HepG2 (cell line): ENCODE measurements around the gene SOS2. TPM values are rescaled to one million over a fixed set of nuclear protein-coding genes. Genes with fewer than 3 reads are reported as not detected.

Experiments used
- ATF1 ChIP-seq: IDR thresholded peaks from 2 replicates; pipeline ENCODE4 v1.6.1; 2016; ENCODE audit warnings: mild to moderate bottlenecking, control low read depth
- BRF2 ChIP-seq: sonication (generic); formaldehyde crosslinking; IDR thresholded peaks from 2 replicates; pipeline ENCODE4 v1.8.1; 2022; ENCODE audit warnings: mild to moderate bottlenecking, missing genetic modification reagents
- CENPT ChIP-seq: sonication (generic); formaldehyde crosslinking; IDR thresholded peaks from 2 replicates; pipeline ENCODE4 v1.8.0; 2022; ENCODE audit warnings: low read depth, mild to moderate bottlenecking, moderate library complexity, missing genetic modification reagents
- ETS1 ChIP-seq: sonication (generic); formaldehyde crosslinking; IDR thresholded peaks from 2 replicates; pipeline ENCODE4 v1.4.0; 2020; ENCODE audit warnings: missing genetic modification reagents
- FUBP1 ChIP-seq: sonication (generic); formaldehyde crosslinking; IDR thresholded peaks from 2 replicates; pipeline ENCODE4 v1.5.1; 2020; ENCODE audit warnings: missing genetic modification reagents, mild to moderate bottlenecking, borderline replicate concordance
- HBP1 ChIP-seq: IDR thresholded peaks from 2 replicates; pipeline ENCODE4 v1.6.1; 2016; ENCODE audit warnings: low read depth, control low read depth
- NBN ChIP-seq: fragments of 450-650 bp; conservative IDR thresholded peaks from 2 replicates; pipeline ENCODE4 v1.6.1; 2017
- NR1H2 ChIP-seq: sonication (generic); formaldehyde crosslinking; IDR thresholded peaks from 2 replicates; pipeline ENCODE4 v1.8.1; 2022; ENCODE audit warnings: low read depth, missing genetic modification reagents, borderline replicate concordance
- SNRNP70 ChIP-seq: fragments of 200-400 bp; formaldehyde crosslinking; IDR thresholded peaks from 2 replicates; pipeline ENCODE4 v1.6.1; 2017; ENCODE audit warnings: mild to moderate bottlenecking, low read depth, low read length, moderate library complexity
- SP1 ChIP-seq, 2 experiments: fragments of 450-650 bp in 1 of 2; sonication (generic) in 1 of 2; formaldehyde crosslinking in 1 of 2; IDR thresholded peaks; 2 replicates each; pipeline versions ENCODE4 v1.4.0 to v1.6.1; 2016 to 2020; ENCODE audit warnings: missing genetic modification reagents in 1 of 2
- ZBTB20 ChIP-seq: sonication (generic); formaldehyde crosslinking; IDR thresholded peaks from 2 replicates; pipeline ENCODE4 v1.8.1; 2023; ENCODE audit warnings: missing genetic modification reagents, low read depth, mild to moderate bottlenecking, borderline replicate concordance
- ZNF207 ChIP-seq: fragments of 450-650 bp; IDR thresholded peaks from 2 replicates; pipeline ENCODE4 v1.6.1; 2016; ENCODE audit warnings: antibody characterized with exemption, borderline replicate concordance
- ZNF350 ChIP-seq: sonication (generic); formaldehyde crosslinking; IDR thresholded peaks from 2 replicates; pipeline ENCODE4 v1.4.0; 2020; ENCODE audit warnings: mild to moderate bottlenecking, low read depth, missing genetic modification reagents, borderline replicate concordance
- ZNF678 ChIP-seq: sonication (generic); formaldehyde crosslinking; IDR thresholded peaks from 2 replicates; pipeline ENCODE4 v1.4.0; 2020; ENCODE audit warnings: mild to moderate bottlenecking, missing genetic modification reagents
- ZNF703 ChIP-seq: sonication (generic); formaldehyde crosslinking; IDR thresholded peaks from 2 replicates; pipeline ENCODE4 v1.5.1; 2020; ENCODE audit warnings: missing genetic modification reagents, mild to moderate bottlenecking, moderate library complexity, borderline replicate concordance
- ZSCAN9 ChIP-seq: IDR thresholded peaks from 2 replicates; pipeline ENCODE4 v1.6.1; 2016; ENCODE audit warnings: borderline replicate concordance
- polyA plus RNA-seq, 8 experiments: library from polyadenylated mRNA; depleted of rRNA in 3 of 8; stranded (reverse) in 7 of 8; unstranded in 1 of 8; fragments of >200 nt; fragmentation: Illumina TruSeq in 4 of 8; extraction: Trizol in 4 of 8; gene quantifications; 2 replicates each; pipeline versions ENCODE4 v1.2.1 to v1.2.3, GENCODE V29; 2011 to 2016; ENCODE audit warnings: low read depth in 4 of 8, missing spikeins in 1 of 8, mixed read lengths in 1 of 8; ENCODE audit not compliant: insufficient read depth in 1 of 8
- total RNA-seq, 5 experiments: library from RNA; depleted of rRNA; stranded (reverse); fragments of >200 nt; fragmentation: Illumina TruSeq; extraction: Trizol; gene quantifications; 2 replicates each; pipeline ENCODE4 v1.2.3, GENCODE V29; 2016; ENCODE audit warnings: low read depth in 1 of 5
- TF ChIP-seq, protein P1 (sequence below): sonication (generic); formaldehyde crosslinking; IDR thresholded peaks from 2 replicates; pipeline ENCODE4 v1.5.0; 2020; ENCODE audit warnings: missing genetic modification reagents
- TF ChIP-seq, protein P2 (sequence below): IDR thresholded peaks from 2 replicates; pipeline ENCODE4 v1.6.1; 2012; ENCODE audit warnings: low read length, improper control_type of control experiment

The SOS2 gene
- total and polyA plus RNA-seq, 2 of the 13 experiments (the other 11 are each of a cell fraction or from before 2014, with no cell fraction given) = 9.3 to 12.1 TPM

DNA sequence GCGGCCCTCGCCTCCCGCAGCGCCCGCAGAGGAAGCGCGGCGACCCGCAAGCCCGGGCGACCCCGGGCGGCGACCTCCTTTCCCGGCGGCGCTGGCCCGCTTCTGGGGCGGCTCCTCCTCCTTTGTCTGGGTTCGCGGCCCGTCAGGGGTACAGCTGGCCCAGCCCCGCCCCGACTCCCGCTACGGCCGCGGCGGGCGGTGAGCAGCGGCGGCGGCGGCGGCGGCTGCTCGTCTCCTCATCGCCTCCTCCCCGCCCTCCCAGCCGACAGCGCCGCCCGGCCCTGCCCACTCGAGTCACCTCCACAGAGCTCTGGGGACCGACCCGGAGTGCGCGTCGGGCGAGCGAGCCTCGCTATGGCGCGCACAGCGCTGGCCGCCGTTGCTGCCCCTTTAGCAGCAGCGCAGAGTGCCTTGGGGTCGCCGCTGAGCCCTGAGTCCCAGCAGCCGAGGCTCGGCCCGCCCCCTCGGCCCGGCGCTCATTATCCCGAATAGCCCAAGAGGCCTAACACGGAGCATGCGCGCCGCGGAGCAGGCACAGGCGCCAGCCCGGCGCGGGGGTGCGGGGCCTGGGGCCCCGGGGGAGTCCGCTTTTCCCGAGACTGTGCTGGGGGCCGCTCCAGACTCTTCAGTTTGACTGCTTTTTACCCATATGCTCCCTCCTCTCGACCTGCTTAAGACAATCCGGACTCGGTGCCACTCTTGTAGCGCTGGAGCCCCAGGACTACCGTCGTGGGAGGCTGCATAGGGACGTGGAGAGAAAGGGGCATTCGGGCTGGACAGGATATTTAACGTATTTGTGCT is at the start of gene SOS2 (continued):
- no peak for TF ChIP-seq SNRNP70
- TF ChIP-seq, protein P1, sequence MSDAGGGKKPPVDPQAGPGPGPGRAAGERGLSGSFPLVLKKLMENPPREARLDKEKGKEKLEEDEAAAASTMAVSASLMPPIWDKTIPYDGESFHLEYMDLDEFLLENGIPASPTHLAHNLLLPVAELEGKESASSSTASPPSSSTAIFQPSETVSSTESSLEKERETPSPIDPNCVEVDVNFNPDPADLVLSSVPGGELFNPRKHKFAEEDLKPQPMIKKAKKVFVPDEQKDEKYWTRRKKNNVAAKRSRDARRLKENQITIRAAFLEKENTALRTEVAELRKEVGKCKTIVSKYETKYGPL = no peak
- TF ChIP-seq ZNF678 (CRISPR knock-in tag) = no peak
- no peak; the same call in 1 of the 2 replicates for TF ChIP-seq ZNF703
- TF ChIP-seq BRF2 (CRISPR knock-in tag) = no peak
- TF ChIP-seq ZBTB20 (CRISPR knock-in tag) = peak; percentile 37; the same call in 1 of the 2 replicates
- no peak for TF ChIP-seq ETS1
- TF ChIP-seq ZNF350 (CRISPR knock-in tag) = no peak; the same call in 1 of the 2 replicates
- no peak; the same call in 1 of the 2 replicates for TF ChIP-seq CENPT (CRISPR knock-in tag)
- TF ChIP-seq, protein P2, sequence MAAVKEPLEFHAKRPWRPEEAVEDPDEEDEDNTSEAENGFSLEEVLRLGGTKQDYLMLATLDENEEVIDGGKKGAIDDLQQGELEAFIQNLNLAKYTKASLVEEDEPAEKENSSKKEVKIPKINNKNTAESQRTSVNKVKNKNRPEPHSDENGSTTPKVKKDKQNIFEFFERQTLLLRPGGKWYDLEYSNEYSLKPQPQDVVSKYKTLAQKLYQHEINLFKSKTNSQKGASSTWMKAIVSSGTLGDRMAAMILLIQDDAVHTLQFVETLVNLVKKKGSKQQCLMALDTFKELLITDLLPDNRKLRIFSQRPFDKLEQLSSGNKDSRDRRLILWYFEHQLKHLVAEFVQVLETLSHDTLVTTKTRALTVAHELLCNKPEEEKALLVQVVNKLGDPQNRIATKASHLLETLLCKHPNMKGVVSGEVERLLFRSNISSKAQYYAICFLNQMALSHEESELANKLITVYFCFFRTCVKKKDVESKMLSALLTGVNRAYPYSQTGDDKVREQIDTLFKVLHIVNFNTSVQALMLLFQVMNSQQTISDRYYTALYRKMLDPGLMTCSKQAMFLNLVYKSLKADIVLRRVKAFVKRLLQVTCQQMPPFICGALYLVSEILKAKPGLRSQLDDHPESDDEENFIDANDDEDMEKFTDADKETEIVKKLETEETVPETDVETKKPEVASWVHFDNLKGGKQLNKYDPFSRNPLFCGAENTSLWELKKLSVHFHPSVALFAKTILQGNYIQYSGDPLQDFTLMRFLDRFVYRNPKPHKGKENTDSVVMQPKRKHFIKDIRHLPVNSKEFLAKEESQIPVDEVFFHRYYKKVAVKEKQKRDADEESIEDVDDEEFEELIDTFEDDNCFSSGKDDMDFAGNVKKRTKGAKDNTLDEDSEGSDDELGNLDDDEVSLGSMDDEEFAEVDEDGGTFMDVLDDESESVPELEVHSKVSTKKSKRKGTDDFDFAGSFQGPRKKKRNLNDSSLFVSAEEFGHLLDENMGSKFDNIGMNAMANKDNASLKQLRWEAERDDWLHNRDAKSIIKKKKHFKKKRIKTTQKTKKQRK = no peak
- peak; percentile 31; the same call in 1 of the 2 replicates for TF ChIP-seq ZSCAN9 (CRISPR knock-in tag)
- TF ChIP-seq NBN = no peak
- TF ChIP-seq ZNF207 = no peak
- TF ChIP-seq HBP1 (CRISPR knock-in tag) = peak; percentile 76; the same call in 1 of the 2 replicates
- TF ChIP-seq NR1H2 = peak; percentile 58; the same call in 1 of the 2 replicates
- TF ChIP-seq ATF1 (CRISPR knock-in tag) = no peak
- no peak for TF ChIP-seq SP1 (IDR thresholded peaks at IDR 0.05)
- TF ChIP-seq SP1 (CRISPR knock-in tag; IDR thresholded peaks at IDR 0.05) = peak; percentile 51; the same call in 1 of the 2 replicates
- no peak for TF ChIP-seq FUBP1 (CRISPR knock-in tag)
